Ovary (tissue), 3 donors: ENCODE results near the gene KIF26A.

Experiments used
- CTCF ChIP-seq, 3 donors: fragments of 450-650 bp in 2 of 3; fragments of 200-600 bp in 1 of 3; IDR thresholded peaks; one replicate each; pipeline versions ENCODE4 v1.5.1 to v1.8.0; 2016 to 2022; ENCODE audit warnings: antibody characterized with exemption in 3 of 3, mild to moderate bottlenecking in 1 of 3
- POLR2A ChIP-seq: fragments of 450-650 bp; IDR thresholded peaks from one replicate; pipeline ENCODE4 v1.6.1; 2017; ENCODE audit warnings: antibody characterized with exemption, mild to moderate bottlenecking, moderate library complexity
- donor health status: DM: no; HTN: no; CAD: no.

- TF ChIP-seq CTCF (IDR thresholded peaks at IDR 0.05) (no peak), POLR2A (no peak)
Measured at GRCh38 chr14:104209985-104210816, 71.8 kb downstream of the KIF26A start.
